MCF 10A (cell line): Measurements from ENCODE around the gene CCL8. TPM values are rescaled to one million over a fixed set of nuclear protein-coding genes. Genes with fewer than 3 reads are reported as not detected.

ENCODE experiments used
- Bru-seq: library from RNA; stranded (reverse); fragments of 400-500 nt; gene quantifications from one replicate; lab custom pipeline; 2021; lab: Mats Ljungman, UMichigan
- BruChase-seq, 2 experiments: library from RNA; stranded (reverse); fragments of 400-500 nt; gene quantifications; one replicate each; lab custom pipeline; 2021; lab: Mats Ljungman, UMichigan
- BruUV-seq: library from RNA; stranded (reverse); fragments of 400-500 nt; replicated peaks from 2 replicates; lab custom pipeline; 2021; lab: Mats Ljungman, UMichigan
- CTCF ChIA-PET: fragments of 300-600 bp; sonication (Branson Sonifier 250); formaldehyde crosslinking; extraction: SDS; loops from one replicate; lab custom pipeline; 2021; ENCODE audit warnings: antibody characterized with exemption, inconsistent platforms; lab: Yijun Ruan, JAX
- POLR2A ChIA-PET: fragments of 300-600, 350-650 bp; sonication (Branson Sonifier 250); formaldehyde crosslinking; extraction: SDS; loops from one replicate; lab custom pipeline; 2020; ENCODE audit warnings: antibody characterized with exemption, inconsistent platforms; lab: Yijun Ruan, JAX
- DNase-seq: peaks from one replicate; pipeline ENCODE4 v3.0.0-alpha.2; 2018; ENCODE audit not compliant: unreplicated experiment
- H3K27ac Mint-ChIP-seq: one replicate; pipeline ENCODE4 v1.8.0; 2022; ENCODE audit warnings: mild to moderate bottlenecking, low read depth, mixed read lengths; ENCODE audit not compliant: unreplicated experiment
- H3K27me3 Mint-ChIP-seq: one replicate; pipeline ENCODE4 v1.8.0; 2022; ENCODE audit warnings: mixed read lengths; ENCODE audit not compliant: insufficient read depth, unreplicated experiment
- H3K36me3 Mint-ChIP-seq: one replicate; pipeline ENCODE4 v1.8.0; 2022; ENCODE audit warnings: mild to moderate bottlenecking, moderate library complexity, mixed read lengths; ENCODE audit not compliant: insufficient read depth, unreplicated experiment
- H3K4me1 Mint-ChIP-seq: one replicate; pipeline ENCODE4 v1.8.0; 2022; ENCODE audit warnings: mixed read lengths; ENCODE audit not compliant: insufficient read depth, unreplicated experiment
- H3K4me3 Mint-ChIP-seq: one replicate; pipeline ENCODE4 v1.8.0; 2022; ENCODE audit warnings: mild to moderate bottlenecking, moderate library complexity, mixed read lengths; ENCODE audit not compliant: unreplicated experiment
- H3K9me3 Mint-ChIP-seq: one replicate; pipeline ENCODE4 v1.8.0; 2022; ENCODE audit warnings: mixed read lengths; ENCODE audit not compliant: unreplicated experiment
- CTCF ChIP-seq: fragments of 200-600 bp; IDR thresholded peaks from one replicate; pipeline ENCODE4 v1.8.0; 2022; ENCODE audit warnings: antibody characterized with exemption, mild to moderate bottlenecking; ENCODE audit not compliant: unreplicated experiment
- intact Hi-C: fragments of 100-400 bp; cut with micrococcal nuclease; formaldehyde crosslinking; loops from 2 replicates; pipeline ENCODE4 v1.14.1; 2022
- long read RNA-seq: library from polyadenylated mRNA; stranded (forward); transcript quantifications from one replicate; pipeline ENCODE4 v2.0.0, GENCODE V29; 2022
- total RNA-seq: library from RNA; stranded (reverse); gene quantifications from 2 replicates; pipeline ENCODE4 v1.2.3, GENCODE V29; 2022

The CCL8 gene
- not detected in 2 replicates for total RNA-seq
- Bru-seq, nascent RNA, result not detected
- not detected for BruChase-seq, experiment 1, labeled RNA remaining after a 6-hour chase
- not detected for BruChase-seq, experiment 2, labeled RNA remaining after a 2-hour chase
- long read RNA-seq, result 0 reads

- BruUV-seq, result no TSS peak
- CTCF ChIA-PET, result interaction anchor here (1.3 kb wide), 1 partner anchor 13 kb away, joined by 4 read pairs; no protein-coding TSS in a partner anchor
- no peak within 1 kb of the TSS for H3K4me3 Mint-ChIP-seq
- intact Hi-C loops, result no loop called here
- H3K9me3 Mint-ChIP-seq, result no peaks in the 10 kb centered on the region
- POLR2A ChIA-PET, result no interaction called here
- peaks cover 7% of the 10 kb centered on the region for H3K4me1 Mint-ChIP-seq
- H3K36me3 Mint-ChIP-seq, result no peaks in the 10 kb centered on the region
- no peak for DNase-seq
- no peak within 1 kb of the TSS for H3K27ac Mint-ChIP-seq
- no peaks in the 10 kb centered on the region for H3K27me3 Mint-ChIP-seq
- no peak for TF ChIP-seq CTCF
Observed at GRCh38 chr17:34319039-34319483, at the start of gene CCL8. TSS of gene CCL8 (plus strand) at chr17:34319435. CDS start at chr17:34319502, 67 bp downstream.

GRCh38 chr17:34269969-34270368, 49.3 kb upstream of the CCL8 start, which contains the start of gene CCL7:
TSS of gene CCL7 (plus strand) at chr17:34270221. CDS start at chr17:34270291, 70 bp downstream.
- no peak within 1 kb of the TSS for H3K27ac Mint-ChIP-seq
- ChIA-PET CTCF (interaction anchor here (0.7 to 1.0 kb wide), 3 partner anchors 18 to 719 kb away, joined by 3 read pairs; no protein-coding TSS in a partner anchor), POLR2A (no interaction called here)
- no peaks in the 10 kb centered on the region for H3K36me3 Mint-ChIP-seq
- H3K27me3 Mint-ChIP-seq, result peaks cover 21% of the 10 kb centered on the region
- BruUV-seq, result no TSS peak
- no peak for DNase-seq
- H3K9me3 Mint-ChIP-seq, result peaks cover 7% of the 10 kb centered on the region
- H3K4me3 Mint-ChIP-seq, result no peak within 1 kb of the TSS
- H3K4me1 Mint-ChIP-seq, result peaks cover 6% of the 10 kb centered on the region
- no peak for TF ChIP-seq CTCF
- intact Hi-C loops, result loop anchor here (10.0 kb wide), 1 partner anchor 65 kb away; no protein-coding TSS in a partner anchor

GRCh38 chr17:34275881-34276280, 43.4 kb upstream of the CCL8 start:
- BruUV-seq, result no TSS peak
- H3K27me3 Mint-ChIP-seq, result peaks cover 25% of the 10 kb centered on the region
- H3K4me1 Mint-ChIP-seq, result peaks cover 6% of the 10 kb centered on the region
- H3K4me3 Mint-ChIP-seq, result no peak overlapping the region
- peak; percentile 21 for DNase-seq
- POLR2A ChIA-PET, result interaction anchor here (0.6 kb wide), 1 partner anchor 760 kb away, joined by 4 read pairs; no protein-coding TSS in a partner anchor
- peaks cover 15% of the 10 kb centered on the region for H3K9me3 Mint-ChIP-seq
- CTCF ChIA-PET, result interaction anchor here (0.6 to 0.7 kb wide), 2 partner anchors 55 to 998 kb away, joined by 3 to 4 read pairs; no protein-coding TSS in a partner anchor
- H3K27ac Mint-ChIP-seq, result no peak overlapping the region
- intact Hi-C loops, result no loop called here
- no peaks in the 10 kb centered on the region for H3K36me3 Mint-ChIP-seq
- no peak for TF ChIP-seq CTCF

GRCh38 chr17:34276826-34277225, 42.4 kb upstream of the CCL8 start:
- H3K9me3 Mint-ChIP-seq, result peaks cover 15% of the 10 kb centered on the region
- no peak for DNase-seq
- no peak overlapping the region for H3K4me3 Mint-ChIP-seq
- intact Hi-C loops, result no loop called here
- POLR2A ChIA-PET, result no interaction called here
- TF ChIP-seq CTCF, result no peak
- H3K36me3 Mint-ChIP-seq, result no peaks in the 10 kb centered on the region
- CTCF ChIA-PET, result interaction anchor here (1.1 kb wide), 1 partner anchor 62 kb away, joined by 3 read pairs; no protein-coding TSS in a partner anchor
- H3K4me1 Mint-ChIP-seq, result peaks cover 6% of the 10 kb centered on the region
- no peak overlapping the region for H3K27ac Mint-ChIP-seq
- peaks cover 34% of the 10 kb centered on the region for H3K27me3 Mint-ChIP-seq
- BruUV-seq, result no TSS peak
